IMR-90 (cell line): ENCODE measurements around the gene ABLIM3. TPM values are rescaled to one million over a fixed set of nuclear protein-coding genes. Genes with fewer than 3 reads are reported as not detected.

Experiments used
- ATAC-seq: fragments of 200-7000 bp; cut with Tn5 transposase; 2 replicates; pipeline ENCODE4 v1.9.1; 2020; ENCODE audit warnings: low read depth, mild to moderate bottlenecking, moderate library complexity
- BruUV-seq: library from RNA; stranded (reverse); fragments of 400-500 nt; replicated peaks from 2 replicates; lab custom pipeline; 2021; lab: Mats Ljungman, UMichigan
- CTCF ChIA-PET: fragments of 300-600 bp; formaldehyde crosslinking; extraction: SDS; loops from one replicate; lab custom pipeline; 2021; ENCODE audit warnings: antibody characterized with exemption; lab: Yijun Ruan, JAX
- POLR2A ChIA-PET: fragments of 300-600 bp; sonication (Branson Sonifier 250); formaldehyde crosslinking; loops from one replicate; lab custom pipeline; 2022; ENCODE audit warnings: antibody characterized with exemption; ENCODE audit not compliant: unreplicated experiment; lab: Charles Lee
- DNase-seq: peaks from one replicate; pipeline ENCODE4 v3.0.0; 2013
- H2AFZ ChIP-seq: replicated peaks from 2 replicates; pipeline ENCODE3; 2013; ENCODE audit warnings: low read length, mild to moderate bottlenecking; ENCODE audit not compliant: poor library complexity
- H2AK5ac ChIP-seq: 2 replicates; pipeline ENCODE4 v1.6.1; 2013; ENCODE audit warnings: low read depth, low read length, inconsistent platforms
- H2AK9ac ChIP-seq: replicated peaks from 2 replicates; pipeline ENCODE3; 2013; ENCODE audit warnings: mild to moderate bottlenecking, low read depth, low read length, moderate library complexity; ENCODE audit not compliant: poor library complexity
- H2BK120ac ChIP-seq: 2 replicates; pipeline ENCODE4 v1.6.1; 2013; ENCODE audit warnings: low read depth, low read length, inconsistent platforms
- H2BK15ac ChIP-seq: 3 replicates; pipeline ENCODE4 v1.6.1; 2013; ENCODE audit warnings: low read depth, low read length, inconsistent platforms
- H2BK20ac ChIP-seq: 2 replicates; pipeline ENCODE4 v1.6.1; 2013; ENCODE audit warnings: low read depth, mild to moderate bottlenecking, inconsistent platforms, low read length, moderate library complexity
- H2BK5ac ChIP-seq: 2 replicates; pipeline ENCODE4 v1.6.1; 2013; ENCODE audit warnings: mild to moderate bottlenecking, low read depth, low read length, inconsistent platforms; ENCODE audit not compliant: poor library complexity, severe bottlenecking
- H3K14ac ChIP-seq: replicated peaks from 2 replicates; pipeline ENCODE4 v1.6.1; 2013; ENCODE audit warnings: low read depth, low read length, inconsistent platforms
- H3K18ac ChIP-seq: 2 replicates; pipeline ENCODE4 v1.6.1; 2013; ENCODE audit warnings: low read depth, low read length, control low read depth
- H3K23ac ChIP-seq: 2 replicates; pipeline ENCODE4 v1.6.1; 2013; ENCODE audit warnings: low read depth, low read length, inconsistent platforms
- H3K27ac ChIP-seq: 2 replicates; pipeline ENCODE4 v1.5.1; 2013; ENCODE audit warnings: mild to moderate bottlenecking, control low read depth, low read length; ENCODE audit not compliant: insufficient read depth
- H3K27me3 ChIP-seq: 2 replicates; pipeline ENCODE4 v1.6.1; 2013; ENCODE audit warnings: low read length; ENCODE audit not compliant: control insufficient read depth, insufficient read depth
- H3K36me3 ChIP-seq: 2 replicates; pipeline ENCODE4 v1.6.1; 2013; ENCODE audit warnings: low read length, mixed read lengths; ENCODE audit not compliant: control insufficient read depth, insufficient read depth
- H3K4ac ChIP-seq: 2 replicates; pipeline ENCODE4 v1.6.1; 2013; ENCODE audit warnings: low read depth, low read length, inconsistent platforms
- H3K4me1 ChIP-seq: 2 replicates; pipeline ENCODE4 v1.6.1; 2013; ENCODE audit warnings: low read length, mixed read lengths; ENCODE audit not compliant: control insufficient read depth, insufficient read depth
- H3K4me2 ChIP-seq: 2 replicates; pipeline ENCODE4 v1.6.1; 2013; ENCODE audit warnings: low read depth, mild to moderate bottlenecking, control low read depth, low read length, moderate library complexity
- H3K4me3 ChIP-seq: 2 replicates; pipeline ENCODE4 v1.5.1; 2013; ENCODE audit warnings: low read depth, mild to moderate bottlenecking, control low read depth, low read length, moderate library complexity; ENCODE audit not compliant: insufficient read depth
- H3K56ac ChIP-seq: 2 replicates; pipeline ENCODE4 v1.6.1; 2013; ENCODE audit warnings: low read length, inconsistent platforms; ENCODE audit not compliant: insufficient read depth; ENCODE audit errors: extremely low read depth
- H3K79me1 ChIP-seq, 2 experiments: 2 replicates each; pipeline ENCODE4 v1.6.1; 2013; ENCODE audit warnings: low read length in 2 of 2, inconsistent platforms in 1 of 2, low read depth in 1 of 2
- H3K9ac ChIP-seq: 2 replicates; pipeline ENCODE4 v1.6.1; 2013; ENCODE audit warnings: low read depth, low read length, control low read depth
- H3K9me1 ChIP-seq: 2 replicates; pipeline ENCODE4 v1.6.1; 2013; ENCODE audit warnings: low read length, inconsistent platforms; ENCODE audit not compliant: insufficient read depth
- H3K9me3 ChIP-seq: 2 replicates; pipeline ENCODE4 v1.6.1; 2013; ENCODE audit warnings: low read length; ENCODE audit not compliant: control insufficient read depth, insufficient read depth
- H4K20me1 ChIP-seq: 2 replicates; pipeline ENCODE4 v1.6.1; 2013; ENCODE audit warnings: low read length, inconsistent platforms; ENCODE audit not compliant: insufficient read depth
- H4K5ac ChIP-seq: 2 replicates; pipeline ENCODE4 v1.6.1; 2013; ENCODE audit warnings: mild to moderate bottlenecking, low read depth, low read length, control low read depth
- H4K8ac ChIP-seq, 2 experiments: 2 replicates each; pipeline ENCODE4 v1.6.1; 2013; ENCODE audit warnings: low read depth in 2 of 2, low read length in 2 of 2, control low read depth in 1 of 2, inconsistent platforms in 1 of 2
- H4K91ac ChIP-seq: 2 replicates; pipeline ENCODE4 v1.6.1; 2013; ENCODE audit warnings: low read depth, low read length, inconsistent platforms; ENCODE audit not compliant: insufficient read depth
- BHLHE40 ChIP-seq: fragments of 150-350 bp; IDR thresholded peaks from 2 replicates; pipeline ENCODE4 v1.6.1; 2016; ENCODE audit warnings: mild to moderate bottlenecking, low read depth, low read length
- CEBPB ChIP-seq: IDR thresholded peaks from 2 replicates; pipeline ENCODE4 v1.6.1; 2012; ENCODE audit warnings: low read depth, low read length, improper control_type of control experiment
- CHD1 ChIP-seq: IDR thresholded peaks from 2 replicates; pipeline ENCODE4 v1.6.1; 2012; ENCODE audit warnings: low read depth, low read length, improper control_type of control experiment
- CTCF ChIP-seq: conservative IDR thresholded peaks from 2 replicates; pipeline ENCODE4 v1.5.1; 2012; ENCODE audit warnings: mild to moderate bottlenecking, low read depth, low read length, improper control_type of control experiment
- ELK1 ChIP-seq: fragments of 150-350 bp; IDR thresholded peaks from 2 replicates; pipeline ENCODE4 v1.6.1; 2016; ENCODE audit warnings: low read depth, mild to moderate bottlenecking, low read length, moderate library complexity, borderline replicate concordance
- FOS ChIP-seq: fragments of 150-350 bp; IDR thresholded peaks from 2 replicates; pipeline ENCODE4 v1.6.1; 2016; ENCODE audit warnings: low read depth, low read length
- MAFK ChIP-seq: IDR thresholded peaks from 2 replicates; pipeline ENCODE4 v1.6.1; 2012; ENCODE audit warnings: low read depth, low read length, improper control_type of control experiment
- MAZ ChIP-seq: IDR thresholded peaks from 2 replicates; pipeline ENCODE4 v1.6.1; 2012; ENCODE audit warnings: low read depth, mild to moderate bottlenecking, low read length, improper control_type of control experiment, moderate library complexity, borderline replicate concordance
- MXI1 ChIP-seq: IDR thresholded peaks from 2 replicates; pipeline ENCODE4 v1.6.1; 2012; ENCODE audit warnings: low read depth, mild to moderate bottlenecking, low read length, moderate library complexity, borderline replicate concordance
- NFE2L2 ChIP-seq: fragments of 150-350 bp; IDR thresholded peaks from 2 replicates; pipeline ENCODE4 v1.6.1; 2016; ENCODE audit warnings: low read depth, mild to moderate bottlenecking, low read length
- POLR2A ChIP-seq: IDR thresholded peaks from 2 replicates; pipeline ENCODE4 v1.6.1; 2012; ENCODE audit warnings: mild to moderate bottlenecking, low read depth, low read length
- RFX5 ChIP-seq: IDR thresholded peaks from 2 replicates; pipeline ENCODE4 v1.8.0; 2012; ENCODE audit warnings: low read depth, mild to moderate bottlenecking, low read length, moderate library complexity
- SMC3 ChIP-seq: fragments of 150-350 bp; IDR thresholded peaks from 2 replicates; pipeline ENCODE4 v1.6.1; 2016; ENCODE audit warnings: low read depth, mild to moderate bottlenecking, antibody characterized with exemption, low read length, moderate library complexity
- USF2 ChIP-seq: fragments of 150-350 bp; IDR thresholded peaks from 2 replicates; pipeline ENCODE4 v1.6.1; 2017; ENCODE audit warnings: mild to moderate bottlenecking, antibody characterized with exemption, low read length, low read depth
- WGBS, 2 experiments: methylation state at CpG; one replicate each; pipeline versions ENCODE4 v1.1.5 to v1.1.7; 2013; ENCODE audit warnings: missing lambda C conversion rate in 2 of 2; ENCODE audit not compliant: insufficient read length in 1 of 2; ENCODE audit errors: extremely low coverage in 2 of 2; 5-methylcytosine and 5-hydroxymethylcytosine counted together
- dilution Hi-C: fragments of 300-500 bp; cut with HindIII; formaldehyde crosslinking; loops from one replicate; pipeline ENCODE4 v1.14.3; 2018; ENCODE audit warnings: low sequenced_read_pairs; ENCODE audit not compliant: unreplicated experiment
- in situ Hi-C: fragments of 300-500 bp; cut with MboI; formaldehyde crosslinking; loops from 3 replicates; pipeline ENCODE4 v1.14.3; 2019; ENCODE audit warnings: low sequenced_read_pairs, inconsistent platforms, mixed read lengths
- intact Hi-C: fragments of 100-400 bp; cut with micrococcal nuclease; formaldehyde crosslinking; loops from 2 replicates; pipeline ENCODE4 v1.10.0; 2022
- polyA plus RNA-seq, 3 experiments: library from polyadenylated mRNA; depleted of rRNA; stranded (reverse); fragments of >200 nt; gene quantifications; 2 replicates each; pipeline ENCODE4 v1.2.3, GENCODE V29; 2012; ENCODE audit warnings: low replicate concordance in 1 of 3
- total RNA-seq: library from RNA; depleted of rRNA; stranded (reverse); fragments of >200 nt; gene quantifications from 2 replicates; pipeline ENCODE4 v1.2.3, GENCODE V29; 2012

Gene ABLIM3
- total and polyA plus RNA-seq, 2 of the 4 experiments (the other 2 are of a cell fraction), result 33.3 to 69.9 TPM

GRCh38 chr5:149168276-149168906, 27.1 kb downstream of the ABLIM3 start:
- H3K27me3 ChIP-seq, result no peaks in the 10 kb centered on the region
- H2AK5ac ChIP-seq, result peak overlapping the region; percentile 28; the same call in 1 of the 2 replicates
- no peak overlapping the region for H2BK5ac ChIP-seq
- no peak overlapping the region for H3K4me2 ChIP-seq
- H3K4ac ChIP-seq, result 0 out of 2 replicates have a peak overlapping the region, but pooled peaks have one; percentile 8
- H3K79me1 ChIP-seq, result peaks cover 40 to 82% of the 10 kb centered on the region in 2 experiments
- dilution Hi-C loops, result no loop called here
- H3K18ac ChIP-seq, result peak overlapping the region; percentile 62; the same call in 1 of the 2 replicates
- no peak overlapping the region for H4K8ac ChIP-seq
- peak overlapping the region; percentile 15; the same call in 1 of the 2 replicates for H4K91ac ChIP-seq
- no peak overlapping the region for H3K56ac ChIP-seq
- no peak overlapping the region for H3K27ac ChIP-seq
- no peak overlapping the region; the same call in 1 of the 2 replicates for H4K5ac ChIP-seq
- intact Hi-C loops, result loop anchor here (2.0 kb wide), 1 partner anchor 14 kb away; no protein-coding TSS in a partner anchor
- DNase-seq, result no peak
- H3K23ac ChIP-seq, result no peak overlapping the region
- CTCF ChIA-PET, result no interaction called here
- peak overlapping the region; percentile 85; the same call in 2 of the 3 replicates for H2BK15ac ChIP-seq
- H3K14ac ChIP-seq, result peak overlapping the region; percentile 19; the same call in 1 of the 2 replicates
- no peaks in the 10 kb centered on the region for H4K20me1 ChIP-seq
- POLR2A ChIA-PET, result interaction anchor here (0.6 kb wide), 1 partner anchor 240 kb away, joined by 3 read pairs; no protein-coding TSS in a partner anchor
- no peak for ATAC-seq
- in situ Hi-C loops, result loop anchor here (25.0 kb wide), 1 partner anchor 394 kb away; the partner anchor contains the start of gene CSNK1A1
- no CpG with 5 or more reads among the region's 4 CpGs for WGBS, 2 experiments
- no peaks in the 10 kb centered on the region for H3K9me3 ChIP-seq
- H3K4me3 ChIP-seq, result no peak overlapping the region
- no peak overlapping the region for H2AFZ ChIP-seq
- H3K4me1 ChIP-seq, result peaks cover 26% of the 10 kb centered on the region
- H2AK9ac ChIP-seq, result no peak overlapping the region
- 0 out of 2 replicates have a peak, but pooled peaks cover 1% of the 10 kb centered on the region for H3K36me3 ChIP-seq
- H3K9me1 ChIP-seq, result peaks cover 35% of the 10 kb centered on the region
- no peak for TF ChIP-seq MAFK
- no peak for TF ChIP-seq CTCF
- no peak for TF ChIP-seq ELK1
- TF ChIP-seq POLR2A, result no peak
- no peak for TF ChIP-seq RFX5
- TF ChIP-seq FOS, result no peak
- TF ChIP-seq SMC3, result no peak
- no peak for TF ChIP-seq CEBPB
- TF ChIP-seq USF2, result no peak
- TF ChIP-seq CHD1, result no peak
- TF ChIP-seq NFE2L2, result no peak
- TF ChIP-seq MAZ, result no peak
- no peak for TF ChIP-seq MXI1
- TF ChIP-seq BHLHE40, result no peak
- H2BK120ac ChIP-seq, result no peak overlapping the region; the same call in 1 of the 2 replicates
- no peak overlapping the region for H3K9ac ChIP-seq
- no TSS peak for BruUV-seq
- H2BK20ac ChIP-seq, result peak overlapping the region; percentile 22; the same call in 1 of the 2 replicates
